Lung (tissue), 12 donors: Measurements from ENCODE around the gene STX19. TPM values are rescaled to one million over a fixed set of nuclear protein-coding genes. Genes with fewer than 3 reads are reported as not detected.
"Not testable (repeated sequence)": the region's sequence is repeated elsewhere in the genome, so short reads cannot be mapped to it uniquely, and the experiment has no call there.

Experiments used
- ATAC-seq: fragments of 200-7000 bp; cut with Tn5 transposase; one replicate; pipeline ENCODE4 v1.9.1; 2020; ENCODE audit warnings: moderate number of reproducible peaks; ENCODE audit not compliant: insufficient read depth, low FRiP score
- DNase-seq, 3 donors: peaks; one replicate each; pipeline ENCODE4 v3.0.0-alpha.2; 2013 to 2017
- H3K27ac ChIP-seq, 2 donors: one replicate each; pipeline ENCODE4 v1.5.1; 2013; ENCODE audit warnings: mild to moderate bottlenecking in 2 of 2, moderate library complexity in 2 of 2, control low read depth in 1 of 2, inconsistent platforms in 1 of 2, low read depth in 1 of 2, low read length in 1 of 2
- H3K27me3 ChIP-seq, 3 donors: one replicate each; pipeline ENCODE4 v1.5.1; 2013; ENCODE audit warnings: low read length in 2 of 3; ENCODE audit not compliant: control insufficient read depth in 3 of 3, insufficient read depth in 3 of 3
- H3K36me3 ChIP-seq, 4 donors: one replicate each; pipeline ENCODE4 v1.5.1; 2013; ENCODE audit warnings: low read length in 4 of 4, mild to moderate bottlenecking in 1 of 4, moderate library complexity in 1 of 4; ENCODE audit not compliant: control insufficient read depth in 4 of 4, insufficient read depth in 4 of 4
- H3K4me1 ChIP-seq, 5 donors: one replicate each; pipeline ENCODE4 v1.5.1; 2013; ENCODE audit warnings: low read length in 5 of 5, mild to moderate bottlenecking in 2 of 5, moderate library complexity in 1 of 5; ENCODE audit not compliant: control insufficient read depth in 5 of 5, insufficient read depth in 5 of 5
- H3K4me3 ChIP-seq: one replicate; pipeline ENCODE4 v1.5.1; 2013; ENCODE audit warnings: mild to moderate bottlenecking, control low read depth, moderate library complexity
- H3K9ac ChIP-seq, 2 donors: one replicate each; pipeline ENCODE4 v1.5.1; 2013; ENCODE audit warnings: low read length in 2 of 2, control low read depth in 1 of 2; ENCODE audit not compliant: insufficient read depth in 1 of 2
- H3K9me3 ChIP-seq, 4 donors: one replicate each; pipeline ENCODE4 v1.5.1; 2013; ENCODE audit warnings: low read length in 3 of 4, mild to moderate bottlenecking in 1 of 4, moderate library complexity in 1 of 4; ENCODE audit not compliant: control insufficient read depth in 4 of 4, insufficient read depth in 3 of 4
- WGBS, 2 donors: extraction: QIAGEN DNeasy Blood & Tissue Kit; methylation state at CpG; one replicate each; pipeline ENCODE4 v1.1.7; 2013; 5-methylcytosine and 5-hydroxymethylcytosine counted together
- polyA plus RNA-seq, 2 donors: library from polyadenylated mRNA; stranded (reverse); fragments of 200-250 nt; gene quantifications; one replicate each; pipeline ENCODE4 v1.2.1, GENCODE V29; 2013
- total RNA-seq, 2 donors: library from RNA; depleted of rRNA in 1 of 2; stranded (reverse); fragments of >200 nt in 1 of 2; gene quantifications; one replicate each; pipeline ENCODE4 v1.2.1, GENCODE V29; 2014 to 2021
- TF ChIP-seq, protein P1 (sequence below): IDR thresholded peaks from 2 replicates; pipeline ENCODE4 v1.5.1; 2012; ENCODE audit warnings: mild to moderate bottlenecking; ENCODE audit errors: control extremely low read depth, extremely low read depth
- donor health status: control.
- donor health status: control.
- donor health status: Bipolar disorder and iron deficiency.
- donor health status: healthy.
- donor health status: DM: yes; HTN: yes; CAD: no.

The STX19 gene
- total and polyA plus RNA-seq, 4 donors = 1.6 to 11.3 (median 5.1) TPM

DNA sequence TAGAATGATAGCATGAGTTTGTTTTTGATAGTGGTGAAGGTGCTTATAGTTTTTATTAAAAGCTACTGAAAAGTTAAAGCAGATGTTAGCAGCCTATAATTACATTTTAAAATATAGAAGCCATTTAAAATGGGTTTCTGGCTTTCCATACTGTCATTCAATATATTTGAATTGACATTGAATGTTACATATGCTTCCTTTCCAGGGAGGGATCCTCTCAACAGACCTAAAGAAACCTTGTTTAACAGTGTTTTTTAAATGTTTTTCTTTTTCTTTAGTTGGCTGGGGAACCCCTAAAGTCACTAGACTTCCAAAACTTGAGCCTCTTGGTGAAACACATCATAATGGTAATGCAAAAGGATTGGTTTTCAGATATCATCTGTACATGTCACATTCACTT lies 22.1 kb upstream of the STX19 start:
- H3K27me3 ChIP-seq = no peaks in the 10 kb centered on the region
- no peak overlapping the region for H3K27ac ChIP-seq
- no peak overlapping the region for H3K9ac ChIP-seq
- no peak overlapping the region for H3K4me3 ChIP-seq
- H3K9me3 ChIP-seq = no peaks in the 10 kb centered on the region
- TF ChIP-seq, protein P1, sequence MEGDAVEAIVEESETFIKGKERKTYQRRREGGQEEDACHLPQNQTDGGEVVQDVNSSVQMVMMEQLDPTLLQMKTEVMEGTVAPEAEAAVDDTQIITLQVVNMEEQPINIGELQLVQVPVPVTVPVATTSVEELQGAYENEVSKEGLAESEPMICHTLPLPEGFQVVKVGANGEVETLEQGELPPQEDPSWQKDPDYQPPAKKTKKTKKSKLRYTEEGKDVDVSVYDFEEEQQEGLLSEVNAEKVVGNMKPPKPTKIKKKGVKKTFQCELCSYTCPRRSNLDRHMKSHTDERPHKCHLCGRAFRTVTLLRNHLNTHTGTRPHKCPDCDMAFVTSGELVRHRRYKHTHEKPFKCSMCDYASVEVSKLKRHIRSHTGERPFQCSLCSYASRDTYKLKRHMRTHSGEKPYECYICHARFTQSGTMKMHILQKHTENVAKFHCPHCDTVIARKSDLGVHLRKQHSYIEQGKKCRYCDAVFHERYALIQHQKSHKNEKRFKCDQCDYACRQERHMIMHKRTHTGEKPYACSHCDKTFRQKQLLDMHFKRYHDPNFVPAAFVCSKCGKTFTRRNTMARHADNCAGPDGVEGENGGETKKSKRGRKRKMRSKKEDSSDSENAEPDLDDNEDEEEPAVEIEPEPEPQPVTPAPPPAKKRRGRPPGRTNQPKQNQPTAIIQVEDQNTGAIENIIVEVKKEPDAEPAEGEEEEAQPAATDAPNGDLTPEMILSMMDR = no peak
- DNase-seq (no peak), ATAC-seq (no peak)
- peaks cover 0 to 5% (median 1%) of the 10 kb centered on the region in 4 donors for H3K36me3 ChIP-seq
- H3K4me1 ChIP-seq = no peaks in the 10 kb centered on the region

DNA sequence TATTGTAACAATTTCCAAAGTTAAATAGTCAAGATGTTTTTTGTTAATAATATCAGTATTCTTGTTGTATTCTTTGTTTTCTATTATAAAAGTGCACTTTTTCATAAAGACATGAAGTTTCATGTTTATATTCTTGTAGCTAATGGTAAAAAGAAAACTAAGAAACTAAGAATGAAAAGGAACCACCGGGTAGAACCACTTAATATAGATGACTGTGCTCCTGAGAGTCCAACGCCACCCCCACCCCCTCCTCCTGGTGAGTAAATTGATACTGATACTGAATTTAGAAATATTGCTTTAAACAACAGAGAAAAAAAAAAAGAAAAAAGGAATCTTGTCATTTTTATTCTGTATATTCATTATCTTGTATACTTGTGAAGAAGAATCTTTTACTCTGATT lies 20.9 kb upstream of the STX19 start:
- Histone ChIP-seq H3K4me1 (no peaks in the 10 kb centered on the region), H3K27me3 (no peaks in the 10 kb centered on the region), H3K4me3 (no peak overlapping the region), H3K27ac (no peak overlapping the region), H3K9ac (no peak overlapping the region), H3K36me3 (peaks cover 0 to 6% (median 3%) of the 10 kb centered on the region in 4 donors), H3K9me3 (peaks cover 0 to 5% (median 0%) of the 10 kb centered on the region in 4 donors)
- TF ChIP-seq, protein P1 = no peak
- DNase-seq = no peak
- no peak for ATAC-seq
- 85 to 95% methylated on average over 2 of the region's 2 CpGs for whole genome bisulfite sequencing, 2 donors

GRCh38 chr3:94046533-94046932 lies 18.1 kb upstream of the STX19 start:
- 95 to 97% methylated on average over 2 of the region's 2 CpGs for WGBS, 2 donors
- no peak for ATAC-seq
- TF ChIP-seq, protein P1 = no peak
- no peaks in the 10 kb centered on the region for H3K27me3 ChIP-seq
- H3K4me3 ChIP-seq = no peak overlapping the region
- H3K27ac ChIP-seq = no peak overlapping the region
- DNase-seq = no peak
- peaks cover 0 to 9% (median 0%) of the 10 kb centered on the region in 4 donors for H3K9me3 ChIP-seq
- no peak overlapping the region for H3K9ac ChIP-seq
- no peaks in the 10 kb centered on the region for H3K4me1 ChIP-seq
- H3K36me3 ChIP-seq = peaks cover 0 to 11% (median 3%) of the 10 kb centered on the region in 4 donors

GRCh38 chr3:94044100-94044936 lies 15.9 kb upstream of the STX19 start:
- not testable (repeated sequence) for H3K4me1 ChIP-seq, H3K9me3 ChIP-seq, H3K9ac ChIP-seq, H3K27ac ChIP-seq, H3K4me3 ChIP-seq, DNase-seq, ATAC-seq, H3K27me3 ChIP-seq
- H3K36me3 ChIP-seq = peaks cover 0 to 13% (median 1%) of the 10 kb centered on the region in 4 donors
- WGBS, 2 donors = 97 to 98% methylated on average over 61 of the region's 61 CpGs
